Measurements from ENCODE around the gene SERPINE1.

Gene SERPINE1

DNA sequence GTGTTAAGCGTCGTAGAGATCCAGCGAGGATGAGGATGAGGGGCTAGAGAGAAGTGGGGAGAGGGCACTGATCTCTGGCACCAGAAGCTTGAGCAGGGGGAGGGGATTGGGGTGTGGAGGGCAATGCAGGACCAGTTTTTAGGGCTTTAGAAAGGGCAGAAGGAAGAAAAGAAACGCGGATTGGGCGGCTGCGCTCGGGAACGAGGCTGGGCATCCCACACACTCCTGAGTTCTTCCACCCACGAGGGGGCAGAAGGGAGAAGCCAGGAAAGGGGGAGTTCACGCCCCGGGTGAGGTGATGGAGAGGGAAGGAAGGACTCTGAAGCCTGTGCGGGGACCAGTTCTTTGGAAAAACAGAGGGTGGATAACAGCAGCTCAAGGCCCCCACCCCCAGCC lies 44.5 kb downstream of the SERPINE1 start:
- DNase-seq: no peak

DNA sequence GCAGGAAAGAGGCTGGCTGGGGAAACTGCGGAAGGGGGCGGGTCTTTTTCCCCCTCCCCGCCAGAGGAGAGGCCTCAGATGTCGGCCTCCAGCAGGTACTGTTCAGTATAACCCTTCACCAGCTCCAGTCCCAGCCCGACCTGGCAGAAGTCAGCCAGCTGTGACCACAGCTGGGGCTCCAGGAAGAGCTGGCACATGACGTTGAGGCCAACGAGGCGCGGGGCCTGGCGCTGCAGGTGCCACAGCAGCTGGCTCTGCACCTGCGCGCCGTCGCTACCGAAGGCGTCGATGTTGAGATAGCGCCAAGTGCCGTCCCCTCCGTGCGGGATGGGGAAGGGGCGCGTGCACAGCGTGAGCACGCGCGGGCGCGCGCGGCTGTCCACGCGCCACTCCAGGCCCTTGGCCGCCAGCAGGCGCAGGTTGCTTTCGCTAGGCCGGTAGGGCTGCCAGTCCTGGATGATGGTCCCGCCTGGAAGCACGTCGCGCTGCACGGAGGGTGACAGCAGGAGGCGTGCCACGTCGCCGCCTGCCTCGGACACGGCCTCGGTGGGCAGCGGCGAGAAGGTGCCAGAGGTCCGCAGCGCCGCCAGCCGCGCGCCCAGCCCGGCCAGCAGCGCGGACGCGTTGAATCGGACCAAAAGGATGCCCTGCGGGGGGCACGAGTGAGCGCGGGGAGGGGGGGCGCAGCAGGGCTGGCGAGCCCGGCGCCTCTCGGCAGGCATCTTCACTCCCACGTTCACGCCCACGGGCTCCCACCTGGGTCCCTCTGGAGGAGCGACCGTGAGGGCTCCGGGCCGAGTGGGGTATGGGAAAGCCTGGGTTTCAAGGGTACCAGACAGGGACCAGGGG lies 45.3 kb downstream of the SERPINE1 start:
- DNase-seq: no peak

DNA sequence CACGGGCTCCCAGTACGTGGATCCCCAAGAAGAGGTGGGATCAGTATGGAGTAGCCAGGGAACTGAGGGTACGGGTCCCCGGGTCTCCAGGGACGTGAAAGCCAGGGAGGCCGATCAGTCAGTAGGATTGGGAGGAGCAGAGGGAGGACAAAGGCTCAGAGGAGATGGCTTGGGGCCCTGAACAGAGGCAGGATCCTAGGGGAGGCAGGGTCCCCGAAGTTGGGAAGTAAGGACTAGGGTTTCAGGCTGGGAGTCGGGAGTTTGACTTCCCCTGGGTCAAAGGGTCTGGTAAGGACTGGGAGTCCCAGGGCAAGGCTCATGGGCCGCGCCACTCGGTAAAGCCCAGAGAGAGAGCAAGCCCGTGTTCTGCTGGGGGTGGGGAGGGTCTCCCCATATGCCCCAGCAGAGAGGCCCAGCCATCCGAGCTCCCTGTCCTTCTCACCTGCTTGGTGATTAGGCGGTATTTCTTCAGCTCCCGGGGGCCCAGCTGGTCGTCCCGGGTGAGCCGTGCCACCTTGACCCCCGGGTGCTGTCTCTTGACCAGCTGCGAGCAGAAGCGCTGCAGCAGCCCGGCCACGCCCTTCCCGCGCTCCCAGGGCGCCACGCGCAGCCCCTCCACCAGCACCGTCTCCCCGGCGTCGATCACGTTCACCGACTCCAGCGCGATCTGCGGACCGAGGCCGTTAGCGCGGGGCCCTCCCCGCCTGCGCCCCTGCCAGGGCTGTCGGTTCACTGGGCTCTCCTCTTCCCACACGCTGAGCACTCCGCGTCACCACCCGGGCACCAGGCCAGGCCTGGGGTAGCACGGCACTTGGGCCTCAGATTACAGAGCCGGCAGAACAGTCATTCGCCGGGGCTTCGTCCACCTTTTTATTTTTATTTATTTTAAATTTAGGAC lies 46.2 kb downstream of the SERPINE1 start:
- DNase-seq: peak; percentile 76

GRCh38 chr7:101173752-101174244 lies 46.9 kb downstream of the SERPINE1 start:
- DNase-seq: peak; percentile 60

DNA sequence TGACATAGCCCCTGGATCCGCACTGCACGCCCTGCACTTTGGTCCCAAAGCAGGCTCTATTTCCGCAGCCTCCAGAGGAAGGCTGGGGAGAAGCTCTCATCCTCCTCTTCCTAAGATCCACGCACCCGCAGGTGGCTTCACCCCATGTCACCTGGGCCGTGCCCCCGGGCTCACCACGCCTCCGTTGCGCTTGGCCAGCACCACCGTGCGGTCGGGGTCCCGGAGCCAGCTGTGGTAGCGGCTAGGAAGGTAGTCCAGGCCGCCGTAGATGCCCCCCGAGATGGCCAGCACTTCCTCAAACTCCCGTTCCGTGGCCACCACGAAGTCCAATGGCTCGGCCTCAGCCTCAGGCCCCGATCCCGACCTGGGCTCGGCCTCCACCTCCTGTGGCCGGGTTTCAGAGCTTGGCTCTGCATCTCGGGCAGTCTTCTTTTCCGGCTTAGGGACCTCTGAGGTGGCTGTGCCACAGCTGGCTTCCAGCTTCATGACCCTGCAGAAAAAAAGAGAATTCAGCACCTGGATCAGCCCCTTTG lies 47.5 kb downstream of the SERPINE1 start:
- DNase-seq: no peak

- DNase-seq: no peak
These were observed 48.8 kb downstream of the SERPINE1 start for GRCh38 chr7:101175664-101176063.

DNA sequence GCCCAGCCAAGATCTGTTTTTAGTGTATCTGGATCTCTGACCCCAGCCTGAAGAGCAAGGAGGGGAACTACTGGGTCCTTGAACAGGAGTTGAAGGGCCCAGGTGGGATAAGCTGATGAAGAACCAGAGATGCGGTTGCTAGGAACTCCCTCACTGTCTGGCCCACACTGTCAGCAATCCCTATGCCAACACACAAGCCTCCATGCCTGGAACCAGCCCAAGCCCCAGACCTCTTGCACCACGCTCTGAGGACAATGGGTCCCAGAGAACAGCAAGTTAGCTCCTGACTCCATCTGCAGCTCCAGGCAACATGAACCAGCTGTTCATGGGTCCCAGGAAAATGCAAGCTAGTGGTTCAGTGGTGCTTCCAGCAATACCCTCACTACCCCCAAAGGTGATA lies 50.7 kb downstream of the SERPINE1 start:
- no peak for DNase-seq

GRCh38 chr7:101179117-101179516 lies 52.2 kb downstream of the SERPINE1 start:
- DNase-seq: no peak

GRCh38 chr7:101179713-101180112 lies 52.8 kb downstream of the SERPINE1 start:
- no peak for DNase-seq

DNA sequence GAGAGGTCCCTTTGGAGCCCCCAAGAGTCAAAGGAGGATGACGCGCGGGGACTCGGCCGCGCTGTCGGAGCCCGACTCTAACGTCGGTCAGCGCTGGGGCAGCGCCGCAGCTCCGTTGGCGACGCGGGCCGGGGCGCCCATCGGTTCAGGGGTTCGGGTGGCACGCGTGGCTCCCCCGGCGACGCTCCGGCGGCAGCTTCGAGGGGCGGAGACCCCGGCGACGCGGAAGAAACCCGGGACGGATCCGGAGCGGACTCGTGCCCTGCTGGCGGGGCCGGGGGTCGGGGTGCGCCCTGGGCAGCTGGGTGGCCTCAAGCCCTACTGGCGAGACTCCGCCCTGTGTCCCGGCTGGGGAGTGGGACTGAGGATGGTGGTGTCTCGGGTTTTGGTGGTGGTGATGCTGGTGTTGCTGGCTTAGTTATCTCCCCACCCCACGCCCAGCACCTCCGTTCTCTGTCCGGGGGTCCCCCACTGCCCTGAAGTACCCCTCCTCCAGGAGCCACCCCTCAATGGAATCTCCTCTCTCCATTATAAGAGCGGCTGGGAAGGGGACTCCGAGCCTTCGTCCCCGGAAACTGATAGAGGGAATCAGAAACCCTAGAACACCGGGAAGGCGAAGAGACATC lies 53.3 kb downstream of the SERPINE1 start, which contains the start of gene NAT16:
NAT16 (minus strand) TSS at position 164 of the 626 bp plus-strand sequence. CDS start 5,486 bp downstream, outside the sequence.
- no peak for DNase-seq

DNA sequence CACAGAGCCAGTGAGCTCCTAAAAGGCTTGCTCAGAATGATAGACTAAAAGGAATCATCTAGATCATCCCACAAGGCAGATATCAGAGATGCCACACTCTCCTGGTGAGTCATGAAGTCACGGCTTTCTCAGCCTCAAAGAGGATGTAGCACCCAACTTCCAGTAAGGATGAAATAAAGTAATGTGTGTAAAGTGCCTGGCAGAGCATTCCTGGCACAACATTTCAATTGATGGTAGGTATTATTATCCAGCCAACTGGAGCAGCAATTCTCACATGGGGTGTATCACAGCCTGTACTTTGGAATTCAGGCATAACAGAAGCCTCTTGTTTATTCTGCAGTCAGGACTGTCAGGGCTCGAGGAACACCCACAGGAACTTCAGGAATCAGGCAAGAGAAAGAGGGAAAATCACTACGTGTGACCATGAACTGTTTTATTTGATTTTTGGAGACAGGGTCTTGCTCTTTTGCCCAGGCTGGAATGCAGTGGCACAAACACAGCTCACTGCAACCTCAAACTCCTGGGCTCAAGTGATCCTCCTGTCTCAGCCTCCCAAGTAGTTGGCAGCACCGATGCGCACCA lies 58.4 kb downstream of the SERPINE1 start:
- DNase-seq: peak; percentile 70

GRCh38 chr7:101186194-101186593 lies 59.3 kb downstream of the SERPINE1 start:
- no peak for DNase-seq

- DNase-seq: peak; percentile 61
These were observed 60.0 kb downstream of the SERPINE1 start for GRCh38 chr7:101186844-101187428.
